ENCODE data around the gene SMIM26. TPM values are rescaled to one million over a fixed set of nuclear protein-coding genes. Genes with fewer than 3 reads are reported as not detected.

The SMIM26 gene
- total and polyA plus RNA-seq, 9 of the 15 experiments (the other 6 are each of a cell fraction or from before 2014, with no cell fraction given): 46.9 to 186 (median 86.5) TPM

DNA sequence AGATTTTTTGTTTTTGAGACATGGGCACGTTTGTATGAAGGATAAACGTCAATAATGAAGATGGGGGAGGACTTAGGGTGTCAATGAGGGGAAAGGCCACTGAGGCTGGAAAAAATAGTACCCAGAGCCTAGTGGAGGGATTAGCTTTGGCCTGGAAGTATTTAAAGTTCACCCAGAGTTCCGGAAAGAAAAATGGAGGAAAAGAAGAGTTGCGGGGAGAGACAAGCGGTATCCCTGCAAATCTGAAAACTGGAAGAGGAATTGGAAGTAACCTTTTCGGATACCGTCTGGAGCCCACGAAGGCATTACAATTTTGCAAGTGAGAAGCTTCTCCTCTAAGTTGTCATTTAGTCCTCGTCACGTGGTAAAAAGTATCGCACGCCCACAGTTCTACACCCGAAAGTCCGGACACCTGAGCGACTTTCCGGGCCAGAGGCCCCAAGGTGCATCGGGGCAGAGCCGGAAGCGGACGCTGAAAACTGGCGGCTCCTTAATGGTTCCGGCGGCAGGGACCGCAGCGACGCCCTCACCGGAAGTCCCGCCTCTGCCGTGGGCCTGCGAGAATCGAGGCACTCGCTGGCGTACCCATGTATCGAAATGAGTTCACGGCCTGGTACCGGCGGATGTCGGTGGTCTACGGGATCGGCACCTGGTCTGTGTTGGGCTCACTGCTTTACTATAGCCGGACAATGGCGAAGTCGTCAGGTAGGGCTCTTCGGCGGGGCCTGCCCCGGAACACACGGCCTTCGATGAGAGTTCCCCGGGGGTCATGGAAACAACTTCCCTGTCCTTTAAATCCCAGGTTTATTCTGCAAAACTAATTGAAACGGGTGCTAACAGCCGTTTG lies at the start of gene SMIM26 (continued):
- no peak for TF ChIP-seq ZNF644 (tag; IDR thresholded peaks at IDR 0.05; ENCODE audit: low read depth)
- no peak for TF ChIP-seq LARP7 (IDR thresholded peaks at IDR 0.05)
- TF ChIP-seq FOXM1 (IDR thresholded peaks at IDR 0.05; ENCODE audit: low read depth): no peak; the same call in 1 of the 2 replicates
- TF ChIP-seq FOXM1 (CRISPR knock-in tag; IDR thresholded peaks at IDR 0.05; ENCODE audit: low read depth): no peak
- TF ChIP-seq ZNF780A (CRISPR knock-in tag; IDR thresholded peaks at IDR 0.05): no peak
- TF ChIP-seq TCF7L2 (IDR thresholded peaks at IDR 0.05; ENCODE audit: low read depth, low read length): no peak
- TF ChIP-seq TOE1 (IDR thresholded peaks at IDR 0.05; ENCODE audit: borderline replicate concordance): peak; percentile 84; the same call in 1 of the 2 replicates
- TF ChIP-seq TOE1 (CRISPR knock-in tag; IDR thresholded peaks at IDR 0.05; ENCODE audit: borderline replicate concordance, low read depth): no peak
- no peak for TF ChIP-seq RNF2 (IDR thresholded peaks at IDR 0.05)
- TF ChIP-seq ZZZ3 (IDR thresholded peaks at IDR 0.05): peak; percentile 75; the same call in 1 of the 2 replicates
- no peak for TF ChIP-seq FOS (IDR thresholded peaks at IDR 0.05; ENCODE audit: extremely low read depth, insufficient read length)
- TF ChIP-seq, protein P1, sequence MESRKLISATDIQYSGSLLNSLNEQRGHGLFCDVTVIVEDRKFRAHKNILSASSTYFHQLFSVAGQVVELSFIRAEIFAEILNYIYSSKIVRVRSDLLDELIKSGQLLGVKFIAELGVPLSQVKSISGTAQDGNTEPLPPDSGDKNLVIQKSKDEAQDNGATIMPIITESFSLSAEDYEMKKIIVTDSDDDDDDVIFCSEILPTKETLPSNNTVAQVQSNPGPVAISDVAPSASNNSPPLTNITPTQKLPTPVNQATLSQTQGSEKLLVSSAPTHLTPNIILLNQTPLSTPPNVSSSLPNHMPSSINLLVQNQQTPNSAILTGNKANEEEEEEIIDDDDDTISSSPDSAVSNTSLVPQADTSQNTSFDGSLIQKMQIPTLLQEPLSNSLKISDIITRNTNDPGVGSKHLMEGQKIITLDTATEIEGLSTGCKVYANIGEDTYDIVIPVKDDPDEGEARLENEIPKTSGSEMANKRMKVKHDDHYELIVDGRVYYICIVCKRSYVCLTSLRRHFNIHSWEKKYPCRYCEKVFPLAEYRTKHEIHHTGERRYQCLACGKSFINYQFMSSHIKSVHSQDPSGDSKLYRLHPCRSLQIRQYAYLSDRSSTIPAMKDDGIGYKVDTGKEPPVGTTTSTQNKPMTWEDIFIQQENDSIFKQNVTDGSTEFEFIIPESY (CRISPR knock-in tag; IDR thresholded peaks at IDR 0.05): no peak
- TF ChIP-seq, protein P2, sequence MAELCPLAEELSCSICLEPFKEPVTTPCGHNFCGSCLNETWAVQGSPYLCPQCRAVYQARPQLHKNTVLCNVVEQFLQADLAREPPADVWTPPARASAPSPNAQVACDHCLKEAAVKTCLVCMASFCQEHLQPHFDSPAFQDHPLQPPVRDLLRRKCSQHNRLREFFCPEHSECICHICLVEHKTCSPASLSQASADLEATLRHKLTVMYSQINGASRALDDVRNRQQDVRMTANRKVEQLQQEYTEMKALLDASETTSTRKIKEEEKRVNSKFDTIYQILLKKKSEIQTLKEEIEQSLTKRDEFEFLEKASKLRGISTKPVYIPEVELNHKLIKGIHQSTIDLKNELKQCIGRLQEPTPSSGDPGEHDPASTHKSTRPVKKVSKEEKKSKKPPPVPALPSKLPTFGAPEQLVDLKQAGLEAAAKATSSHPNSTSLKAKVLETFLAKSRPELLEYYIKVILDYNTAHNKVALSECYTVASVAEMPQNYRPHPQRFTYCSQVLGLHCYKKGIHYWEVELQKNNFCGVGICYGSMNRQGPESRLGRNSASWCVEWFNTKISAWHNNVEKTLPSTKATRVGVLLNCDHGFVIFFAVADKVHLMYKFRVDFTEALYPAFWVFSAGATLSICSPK (IDR thresholded peaks at IDR 0.05; ENCODE audit: borderline replicate concordance): no peak
- no peak for TF ChIP-seq ZNF507 (tag; conservative IDR thresholded peaks at IDR 0.05)
- TF ChIP-seq ZNF12 (CRISPR knock-in tag; IDR thresholded peaks at IDR 0.05): no peak
- no peak for TF ChIP-seq KLF10 (CRISPR knock-in tag; IDR thresholded peaks at IDR 0.05)
- peak; percentile 46 for TF ChIP-seq SP2 (IDR thresholded peaks at IDR 0.05; ENCODE audit: extremely low read depth, low read depth, low read length, poor library complexity, severe bottlenecking)
- TF ChIP-seq KDM5B (IDR thresholded peaks at IDR 0.05; ENCODE audit: insufficient replicate concordance, low read depth, low read length): peak; percentile 62
- no peak for TF ChIP-seq KAT7 (CRISPR knock-in tag; IDR thresholded peaks at IDR 0.05; ENCODE audit: borderline replicate concordance)
- TF ChIP-seq ZNF134 (CRISPR knock-in tag; conservative IDR thresholded peaks at IDR 0.05): no peak
- TF ChIP-seq TAF9B (IDR thresholded peaks at IDR 0.05; ENCODE audit: partially characterized antibody): peak; percentile 6
- TF ChIP-seq PRPF4 (IDR thresholded peaks at IDR 0.05; ENCODE audit: insufficient read depth, low read depth, low read length, poor library complexity, severe bottlenecking): no peak
- no peak for TF ChIP-seq ZBTB8A (IDR thresholded peaks at IDR 0.05; ENCODE audit: partially characterized antibody)
- TF ChIP-seq MYBL2 (IDR thresholded peaks at IDR 0.05; ENCODE audit: low read depth): no peak
- TF ChIP-seq MYBL2 (CRISPR knock-in tag; IDR thresholded peaks at IDR 0.05; ENCODE audit: borderline replicate concordance): no peak
- no peak for TF ChIP-seq RBM15 (IDR thresholded peaks at IDR 0.05; ENCODE audit: insufficient read depth, low read length)
- TF ChIP-seq NBN (IDR thresholded peaks at IDR 0.05; ENCODE audit: low read depth): no peak
